ENCODE results near the gene SCAMP2.

- TF ChIP-seq EZH2 (IDR thresholded peaks at IDR 0.05; ENCODE audit: borderline replicate concordance, insufficient read depth, low read depth, low read length, poor library complexity, severe bottlenecking) = no peak
- no peak for TF ChIP-seq CTCF (IDR thresholded peaks at IDR 0.05)
Observed at GRCh38 chr15:74802290-74802689, 70.9 kb downstream of the SCAMP2 start.

All from B cell (primary cell).